Dermis microvascular lymphatic vessel endothelial cell (primary cell): Measurements from ENCODE around the gene FOXD3. TPM values are rescaled to one million over a fixed set of nuclear protein-coding genes. Genes with fewer than 3 reads are reported as not detected.
A peak's percentile ranks its signal among the peaks of the same experiment; 100 is the strongest.

Experiments
- DNase-seq, 2 donors: peaks; one replicate each; pipeline versions ENCODE4 v3.0.0 to v3.0.0-alpha.2; 2010; ENCODE audit warnings: low read depth in 2 of 2
- total RNA-seq: library from RNA; depleted of rRNA; stranded (reverse); fragments of >200 nt; gene quantifications from 2 replicates; pipeline ENCODE4 v1.2.1, GENCODE V29; 2014

The FOXD3 gene
- total RNA-seq, 1 donor from 2014 or later: not detected

- DNase-seq: no peak
These were observed 39.7 kb downstream of the FOXD3 start for GRCh38 chr1:63362073-63362472.

GRCh38 chr1:63362578-63362977 lies 40.2 kb downstream of the FOXD3 start:
- no peak for DNase-seq

- no peak for DNase-seq
These were observed 40.6 kb downstream of the FOXD3 start for GRCh38 chr1:63363014-63363413.

- DNase-seq: no peak
These were observed 44.5 kb downstream of the FOXD3 start for GRCh38 chr1:63366908-63367214.

- peak; percentile 78 to 92 for DNase-seq
These were observed 45.1 kb downstream of the FOXD3 start, which contains the start of gene ALG6 for GRCh38 chr1:63367215-63368103. Gene ALG6, plus strand, starts transcription at chr1:63367627. Its CDS starts 3,351 bp downstream, at chr1:63370978.

- DNase-seq: peak in 1 of 2 donors; percentile 5
These were observed 45.8 kb downstream of the FOXD3 start for GRCh38 chr1:63368131-63368530.

Other genes starting within 250 kb of the FOXD3 start
- 14.2 and 14.9 TPM in 2 replicates for gene ALG6, start 45.1 kb downstream of the FOXD3 start, total RNA-seq
- 11.4 and 15.7 TPM in 2 replicates for gene ITGB3BP, start 200.7 kb downstream of the FOXD3 start, total RNA-seq
- 2.3 and 2.9 TPM in 2 replicates for gene EFCAB7, start 201.0 kb downstream of the FOXD3 start, total RNA-seq